Activated CD4-positive, alpha-beta T cell treated with anti-CD3 and anti-CD28 coated beads, Interleukin-10, Interleukin-2, amounts not matched to agents 100 ng/mL and 50 ng/mL, durations not matched to agents 16 hours and 8 hours (primary cell): ENCODE measurements around the gene ADRA1B.
"Not testable (repeated sequence)": the region's sequence is repeated elsewhere in the genome, so short reads cannot be mapped to it uniquely, and the experiment has no call there.

ENCODE experiments used
- DNase-seq: peaks from one replicate; pipeline ENCODE4 v3.0.0-alpha.2; 2020

The ADRA1B gene

DNA sequence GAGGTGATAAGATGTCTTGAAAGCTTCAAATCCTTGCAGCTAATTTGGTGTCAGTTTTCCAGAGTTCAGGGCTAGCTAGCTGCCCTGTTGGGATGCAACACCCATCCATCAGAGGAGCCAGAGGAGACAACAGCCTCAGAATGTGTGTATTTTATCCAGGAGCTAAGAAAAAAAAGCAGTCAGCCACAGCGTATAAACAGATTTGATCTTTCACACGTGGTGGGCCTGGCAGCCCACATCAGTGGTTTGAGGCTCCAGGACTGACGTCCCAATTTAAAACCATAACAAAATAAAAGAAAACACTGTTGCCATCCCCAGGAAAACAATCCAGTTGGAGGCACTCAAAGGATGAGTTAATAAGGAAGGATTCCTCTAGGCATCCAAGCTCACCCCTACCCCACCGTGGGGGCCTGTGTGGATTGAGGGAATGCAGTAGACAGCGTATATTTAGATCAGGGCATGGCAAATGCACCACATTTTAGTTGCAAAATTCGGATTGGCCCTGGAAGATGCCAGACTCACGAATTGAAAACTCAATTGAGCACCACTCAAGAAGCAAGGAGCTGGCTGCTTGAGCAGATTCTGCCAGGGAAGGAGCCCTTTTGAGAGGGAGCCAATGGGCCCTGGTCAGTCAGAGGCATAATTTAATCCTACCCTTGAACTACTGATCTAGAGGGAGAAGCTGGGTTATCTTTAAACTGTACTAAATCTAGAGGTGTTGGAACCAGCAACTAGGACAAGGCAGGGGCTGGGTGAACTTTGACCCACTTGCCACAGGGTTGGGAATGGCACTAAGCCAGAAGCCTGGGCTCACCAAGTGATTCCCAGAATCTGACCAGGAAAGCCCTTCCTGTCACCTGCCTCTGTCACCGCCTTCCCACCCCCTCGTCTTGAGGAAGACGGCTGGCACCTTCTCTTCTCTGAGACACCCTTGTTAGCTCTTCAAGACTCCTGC lies 17.5 kb downstream of the ADRA1B start:
- no peak for DNase-seq

DNA sequence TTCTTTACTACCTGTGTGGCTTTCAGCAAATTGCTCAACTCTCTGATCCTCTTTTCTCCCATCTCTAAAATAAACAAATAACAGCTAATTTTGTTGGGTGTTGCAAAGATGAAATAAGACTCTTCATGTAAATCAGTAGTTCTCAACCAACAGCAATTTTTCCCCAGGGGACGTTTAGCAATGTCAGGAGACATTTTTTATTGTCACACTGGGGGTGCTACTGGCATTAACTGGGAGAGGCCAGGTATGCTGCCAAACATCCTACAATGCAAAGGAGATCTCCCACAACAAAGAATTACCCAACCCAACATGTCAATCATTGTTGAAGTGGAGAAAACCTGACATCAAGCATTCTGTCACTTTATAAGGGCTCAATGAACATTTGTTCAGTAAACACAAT lies 19.7 kb downstream of the ADRA1B start:
- DNase-seq, result no peak

DNA sequence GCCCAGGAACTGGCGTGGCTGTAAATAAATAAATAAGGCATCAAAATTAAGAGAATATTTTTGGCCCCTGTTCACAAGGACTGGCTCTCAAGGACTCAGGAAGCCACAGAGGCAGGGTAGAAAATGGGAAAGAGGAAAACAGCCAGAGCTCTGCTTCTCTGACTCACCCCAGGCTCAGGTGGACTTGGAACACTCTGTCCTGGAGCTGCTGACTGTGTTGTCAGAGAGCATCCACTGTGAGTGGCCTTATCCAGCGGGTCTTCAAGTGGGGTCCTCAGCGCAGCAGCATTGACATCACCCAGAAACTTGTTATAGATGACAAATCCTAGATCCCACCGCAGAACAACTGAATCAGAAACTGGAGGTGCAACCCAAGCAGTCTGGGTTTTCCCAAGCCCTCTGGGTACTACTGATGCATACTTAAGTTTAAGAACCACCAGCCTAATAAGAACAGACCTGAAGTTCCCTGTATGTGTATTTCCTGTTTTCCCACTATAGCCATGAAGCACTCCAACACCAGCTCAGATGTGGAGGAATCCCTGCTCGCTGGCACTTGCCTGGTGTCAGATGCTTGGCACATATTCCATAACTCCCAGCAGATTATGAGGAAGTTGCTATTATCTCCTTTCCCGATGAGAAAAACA lies 20.5 kb downstream of the ADRA1B start:
- no peak for DNase-seq

DNA sequence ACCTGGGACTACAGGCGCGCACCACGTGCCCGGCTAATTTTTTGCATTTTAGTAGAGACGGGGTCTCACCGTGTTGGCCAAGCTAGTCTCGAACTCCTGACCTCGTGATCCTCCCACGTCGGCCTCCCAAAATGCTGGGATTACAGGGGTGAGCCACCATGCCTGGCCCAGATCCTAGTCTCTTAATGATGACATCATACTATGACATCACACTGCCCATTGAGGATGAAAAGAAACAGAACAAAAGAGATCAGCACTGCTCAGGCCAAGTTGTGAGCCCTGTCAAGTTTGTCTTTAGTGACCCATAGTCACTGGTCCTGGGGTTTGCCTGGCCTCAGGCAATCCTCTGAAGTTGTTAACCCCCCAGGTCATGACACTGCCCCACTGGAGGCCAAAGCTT lies 21.3 kb downstream of the ADRA1B start:
- DNase-seq, result no peak

DNA sequence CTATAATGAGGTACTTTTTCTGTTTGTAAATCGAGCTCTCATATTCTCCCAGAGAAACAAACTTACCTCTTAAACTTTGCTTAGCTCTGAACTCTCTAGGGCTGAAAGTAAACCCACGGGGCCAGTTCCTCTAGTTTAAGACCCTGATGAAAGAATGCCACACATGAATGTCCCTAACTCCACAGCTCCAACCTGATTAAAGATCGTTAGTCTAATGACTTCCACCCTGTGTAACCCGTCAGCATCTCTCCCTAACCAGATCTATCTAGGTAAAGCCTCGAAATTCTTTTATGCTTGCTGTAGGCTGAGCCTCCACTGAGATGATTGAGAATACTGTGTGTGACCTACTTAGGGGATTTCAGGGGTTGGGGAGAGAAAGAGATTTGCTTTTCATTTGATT lies 27.0 kb downstream of the ADRA1B start:
- DNase-seq, result no peak

DNA sequence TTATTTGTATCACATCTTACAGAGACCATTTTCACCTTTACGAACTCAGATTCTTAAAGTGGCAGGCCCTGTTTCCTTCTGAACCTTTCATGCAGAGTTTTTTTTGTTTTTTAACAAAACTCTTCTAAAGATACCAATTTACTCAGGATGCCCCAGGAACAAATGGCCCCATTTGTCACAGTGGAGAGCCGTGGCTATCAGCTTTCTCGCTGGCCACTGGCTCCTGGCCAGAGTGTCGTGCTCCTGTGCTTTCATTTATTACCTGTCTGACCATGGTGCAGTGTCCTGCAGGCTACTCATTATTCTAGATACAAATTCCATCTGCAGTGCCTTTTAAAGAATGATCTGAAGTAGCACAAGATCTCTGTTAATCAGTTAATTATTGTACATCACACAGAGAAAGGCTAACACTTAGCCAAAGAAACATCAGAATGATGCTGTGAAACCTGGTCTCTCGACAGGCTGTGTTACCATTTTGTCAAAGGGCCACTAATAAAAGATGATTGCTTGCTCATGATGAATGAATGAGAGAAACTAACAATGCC lies 27.8 kb downstream of the ADRA1B start:
- DNase-seq, result no peak

DNA sequence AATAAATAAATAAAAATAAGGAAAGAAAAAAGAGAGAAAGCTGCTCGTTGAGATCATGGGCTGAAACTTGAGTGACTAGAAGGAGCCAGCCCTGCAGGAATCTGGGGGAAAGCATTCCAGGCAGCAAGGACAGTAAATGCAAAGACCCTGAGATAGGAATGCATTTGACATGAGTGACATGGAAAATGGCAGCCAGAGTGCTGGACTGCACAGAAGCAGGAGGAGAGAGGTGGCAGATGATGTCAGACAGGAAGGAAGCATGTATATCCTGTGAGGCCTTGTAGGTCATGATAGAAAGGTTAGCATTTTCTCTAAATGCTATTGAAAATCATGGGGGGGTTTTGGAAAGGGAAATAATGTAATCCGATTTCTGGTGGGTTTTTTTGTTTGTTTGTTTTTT lies 29.1 kb downstream of the ADRA1B start:
- DNase-seq, result no peak

DNA sequence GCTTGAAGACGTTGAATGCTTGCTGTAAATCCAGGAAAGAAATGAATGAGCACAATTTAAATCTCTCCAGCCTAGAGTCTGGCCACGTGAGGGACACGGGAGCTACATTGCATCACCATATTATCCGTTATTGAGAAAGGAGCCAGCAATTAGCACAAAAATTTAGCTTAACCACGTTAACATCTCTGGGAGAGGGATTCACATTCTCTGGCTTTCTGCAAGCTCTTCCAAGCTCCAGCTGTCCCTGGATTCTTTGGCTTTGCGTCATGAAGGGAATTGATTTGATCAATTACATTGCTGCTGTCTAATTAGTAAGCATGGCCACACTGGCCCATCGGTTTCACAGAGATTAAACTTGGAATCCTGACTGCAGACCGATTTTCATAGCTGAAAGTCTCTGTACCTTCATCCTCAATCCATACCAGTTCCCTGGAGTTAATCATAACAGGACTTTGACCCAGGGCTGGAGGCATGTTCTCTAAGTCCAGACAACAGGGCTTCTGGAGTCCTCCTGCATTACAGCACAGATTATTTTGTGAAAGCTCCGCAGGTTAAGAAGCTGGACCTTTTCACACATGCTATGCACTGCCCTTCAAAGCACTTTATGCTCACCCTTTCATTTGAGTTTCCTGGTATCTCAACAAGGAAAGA lies 31.6 kb downstream of the ADRA1B start:
- DNase-seq, result no peak

DNA sequence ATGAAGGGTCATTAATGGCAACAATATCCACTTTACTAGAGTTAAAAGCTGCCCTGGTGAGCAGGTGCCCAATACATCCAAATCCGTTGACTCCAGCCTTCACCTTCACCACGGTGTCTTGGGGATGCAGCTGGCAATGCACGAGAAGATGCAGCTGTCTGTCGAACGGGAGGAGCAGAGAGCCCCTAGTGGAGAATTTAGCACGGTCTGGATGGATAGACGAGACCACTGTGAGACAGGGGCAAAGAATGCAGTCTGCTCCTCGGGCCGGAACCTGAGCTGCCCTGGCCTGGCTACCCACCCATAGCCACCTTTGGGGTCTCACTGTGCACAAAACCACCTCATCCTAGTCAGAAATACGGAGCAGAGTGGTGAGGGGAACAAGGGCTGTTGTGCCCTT lies 35.1 kb downstream of the ADRA1B start:
- DNase-seq, result no peak

DNA sequence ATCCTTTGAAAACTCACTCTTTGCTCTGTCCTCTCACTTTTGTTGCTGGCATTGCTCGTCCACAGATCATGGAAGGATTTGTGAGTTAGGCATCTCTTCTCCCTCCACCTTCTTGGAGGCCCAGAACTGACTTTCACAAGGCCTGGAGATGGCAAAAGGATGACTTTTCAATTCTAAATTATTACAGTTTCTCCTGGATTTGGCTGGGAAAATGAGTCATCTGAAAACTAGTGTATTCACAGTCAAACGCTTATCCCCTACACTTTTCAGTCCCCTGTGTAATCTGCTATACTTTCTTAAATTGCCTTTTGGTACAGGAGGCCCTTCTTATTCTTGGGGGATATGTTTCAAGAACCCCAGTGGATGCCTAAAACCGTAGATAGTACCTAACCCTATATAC lies 35.6 kb downstream of the ADRA1B start:
- no peak for DNase-seq

DNA sequence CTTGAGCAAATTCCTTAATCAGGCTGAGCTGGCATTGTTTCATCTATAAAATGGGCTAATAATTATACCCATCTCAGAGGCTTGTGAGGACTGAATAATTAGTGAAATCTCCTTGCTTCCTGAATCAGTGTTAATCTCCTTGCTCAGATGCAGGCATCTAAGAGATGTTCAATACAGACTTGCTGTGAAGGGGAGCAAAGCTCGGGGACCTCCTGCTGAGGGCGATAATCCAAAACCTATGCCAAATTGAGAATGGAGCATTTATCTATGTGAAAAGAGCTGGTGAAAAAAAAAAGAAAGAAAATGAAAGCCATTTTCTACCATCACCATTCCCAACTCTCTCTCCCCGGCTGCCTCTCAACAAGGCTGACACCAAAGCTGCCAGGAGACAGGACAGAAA lies 37.3 kb downstream of the ADRA1B start:
- no peak for DNase-seq

DNA sequence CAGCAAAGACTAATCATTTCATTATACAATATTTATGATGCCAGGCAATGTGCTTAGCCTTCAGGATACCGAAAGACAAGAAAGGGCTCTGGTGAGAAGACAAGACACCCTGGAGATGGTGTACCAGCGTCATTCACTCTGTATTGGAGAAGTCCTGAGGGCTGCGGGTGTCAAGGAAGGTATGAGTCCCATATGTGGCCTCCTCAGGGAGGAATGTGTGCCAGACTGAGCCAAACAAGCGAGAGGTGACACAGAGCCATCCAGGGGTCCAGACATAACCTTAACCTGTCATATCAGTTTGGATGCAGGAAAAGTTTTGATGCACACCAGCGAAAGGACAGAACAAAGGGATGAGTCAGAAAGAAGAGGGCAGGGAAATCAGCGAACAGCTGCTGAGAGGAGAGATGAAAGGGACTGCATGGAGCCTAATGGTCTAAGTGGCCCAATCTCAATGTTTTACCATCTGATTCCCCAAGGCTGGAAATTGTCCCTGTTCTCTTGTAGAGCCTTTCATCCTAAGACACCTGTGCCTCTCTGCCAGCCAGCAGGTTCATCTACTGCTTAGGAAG lies 38.9 kb downstream of the ADRA1B start:
- DNase-seq, result no peak

DNA sequence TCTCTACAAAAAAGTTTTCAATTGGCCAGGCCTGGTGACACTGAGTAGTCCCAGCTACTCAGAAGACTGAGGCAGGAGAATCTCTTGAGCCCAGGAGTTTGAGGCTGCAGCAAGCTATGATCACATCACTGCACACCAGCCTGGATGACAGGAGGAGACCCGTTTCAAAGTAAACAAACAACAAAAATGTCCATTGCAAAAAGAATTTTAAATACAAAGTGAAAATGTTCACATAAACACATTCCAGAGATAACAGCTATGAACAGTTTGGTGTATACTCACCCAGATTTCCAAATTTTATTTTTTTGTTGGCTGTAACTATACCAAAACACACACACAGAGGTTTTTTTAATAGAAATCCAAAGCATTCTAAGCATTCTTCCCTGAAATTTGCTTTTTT lies 39.8 kb downstream of the ADRA1B start:
- no peak for DNase-seq

DNA sequence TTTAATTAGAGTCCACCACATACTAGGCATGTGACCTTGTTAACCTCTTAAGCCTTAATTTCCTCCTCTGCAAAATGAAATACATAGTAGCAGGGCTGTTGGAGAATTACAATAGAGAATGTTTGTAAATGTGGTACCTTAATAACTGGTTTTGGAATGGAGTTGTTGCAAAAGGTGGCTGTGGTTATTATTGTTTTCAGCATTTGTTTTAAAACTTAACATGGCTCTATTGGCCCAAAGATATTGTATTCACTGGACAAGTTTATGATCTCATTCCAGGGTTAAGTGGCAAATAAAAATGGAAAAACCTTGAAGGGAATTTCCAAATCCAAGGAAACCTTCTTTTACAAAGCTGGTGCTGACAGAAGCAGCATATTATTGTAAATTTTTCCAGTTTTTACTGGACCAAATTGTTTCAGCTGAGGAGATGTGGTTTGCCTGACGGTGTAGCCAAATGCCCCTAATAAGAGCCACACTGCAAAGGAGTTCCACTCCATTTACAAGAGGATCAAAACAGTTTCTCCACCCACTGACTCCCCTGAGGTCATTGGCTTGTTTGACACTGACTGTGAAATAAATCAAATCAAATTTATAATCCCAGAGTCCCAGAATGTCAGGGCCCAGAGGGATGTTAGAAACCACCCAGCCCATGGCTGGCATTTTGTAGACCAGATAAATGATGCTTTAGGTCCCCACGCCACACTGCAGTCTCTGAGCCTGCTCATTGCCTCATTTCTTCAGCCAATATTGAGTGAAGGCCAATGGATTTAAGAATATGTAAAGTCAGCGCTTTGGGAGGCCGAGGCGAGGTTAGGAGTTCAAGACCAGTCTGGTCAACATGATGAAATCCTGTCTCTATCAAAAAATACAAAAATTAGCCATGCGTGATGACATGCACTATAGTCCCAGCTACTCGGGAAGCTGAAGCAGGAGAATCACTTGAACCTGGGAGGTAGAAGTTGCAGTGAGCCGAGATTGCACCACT lies 45.2 kb downstream of the ADRA1B start:
- DNase-seq, result no peak

DNA sequence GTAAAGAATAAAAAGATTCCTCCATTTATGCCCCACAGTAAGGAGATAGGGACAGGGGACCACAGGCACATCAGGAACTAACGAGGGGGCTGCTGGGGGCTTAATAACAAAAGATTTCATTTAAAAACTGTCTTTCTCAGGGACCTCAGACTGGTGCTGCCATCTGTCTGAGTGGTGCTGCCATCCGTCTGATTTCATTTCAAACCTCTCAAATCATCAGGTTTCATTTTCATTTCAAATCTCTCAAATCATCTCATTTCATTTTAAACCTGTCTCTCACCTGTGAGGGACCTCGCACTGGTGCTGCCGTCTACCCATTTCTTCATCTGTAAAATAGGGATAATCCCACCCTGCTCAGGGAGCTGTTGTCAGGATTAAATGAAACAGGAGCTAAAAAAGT lies 45.9 kb downstream of the ADRA1B start:
- DNase-seq, result no peak

DNA sequence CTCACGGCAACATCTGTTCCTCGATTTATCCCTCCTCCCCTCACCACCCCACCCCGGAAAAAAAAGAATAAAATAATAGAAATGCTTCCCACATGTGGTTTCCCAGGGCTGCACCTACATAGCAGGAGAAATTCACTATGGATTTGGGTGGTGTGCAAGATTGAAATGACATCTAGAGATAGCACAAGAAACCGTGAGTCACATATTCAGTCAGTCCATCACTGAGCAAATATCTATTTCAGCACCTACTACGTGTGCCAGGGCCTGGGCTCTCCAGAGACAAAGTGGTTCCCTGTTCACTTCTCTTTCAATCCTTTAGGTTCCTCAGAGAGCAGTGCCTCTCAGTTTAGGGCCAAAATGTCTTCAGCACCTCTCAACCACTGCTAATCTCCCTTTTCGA lies 47.7 kb downstream of the ADRA1B start:
- DNase-seq, result no peak

DNA sequence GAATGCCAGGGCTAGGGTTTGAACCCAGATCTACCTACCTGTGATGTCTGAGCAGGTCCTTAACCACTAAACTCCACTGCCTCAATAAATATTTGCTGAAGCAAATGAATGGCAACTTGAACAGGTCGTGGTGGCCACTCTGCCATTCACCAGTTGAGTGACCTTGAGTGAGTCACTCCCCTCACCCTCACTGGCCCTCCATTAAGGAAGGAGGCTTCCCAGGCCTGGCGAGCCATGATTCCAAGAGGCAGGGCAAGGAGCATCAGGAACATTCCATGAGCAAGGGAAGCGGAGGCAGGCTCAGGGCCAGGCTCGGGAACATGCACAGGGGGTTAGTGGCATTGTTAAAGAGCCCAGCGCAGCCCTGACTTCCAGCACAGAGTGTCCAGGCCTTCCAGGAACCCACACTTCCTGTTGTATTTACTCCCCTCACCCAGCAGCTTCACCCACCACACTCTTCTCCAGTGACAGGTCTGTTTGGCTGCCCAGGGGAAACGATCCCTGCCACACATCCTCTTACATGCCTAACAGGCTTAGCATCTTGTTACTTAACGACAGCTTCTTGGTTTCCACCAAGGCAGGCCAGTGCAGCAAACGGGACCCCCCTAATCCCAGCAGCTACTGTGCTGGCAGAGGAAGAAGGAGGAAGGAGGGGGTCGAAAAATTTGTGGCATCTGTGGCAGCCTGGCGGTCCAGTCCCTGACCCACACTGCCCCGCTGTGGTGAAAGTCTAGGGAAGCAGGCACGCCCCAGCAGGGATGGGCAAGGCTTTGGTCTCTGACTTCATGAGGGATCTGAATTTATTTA lies 49.0 kb downstream of the ADRA1B start:
- DNase-seq, result peak; percentile 28

DNA sequence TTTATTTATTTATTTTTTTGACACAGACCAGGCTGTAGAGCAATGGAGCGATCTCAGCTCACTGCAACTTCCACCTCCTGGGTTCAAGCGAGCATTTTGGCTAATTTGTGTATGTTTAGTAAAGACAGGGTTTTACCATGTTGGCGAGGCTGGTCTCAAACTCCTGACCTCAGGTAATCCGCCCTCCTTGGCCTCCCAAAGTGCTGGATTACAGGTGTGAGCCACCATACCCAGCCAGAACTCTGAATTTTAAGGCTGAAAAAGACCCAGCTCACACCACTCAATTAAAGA lies 49.5 kb downstream of the ADRA1B start:
- DNase-seq, result not testable (repeated sequence)

DNA sequence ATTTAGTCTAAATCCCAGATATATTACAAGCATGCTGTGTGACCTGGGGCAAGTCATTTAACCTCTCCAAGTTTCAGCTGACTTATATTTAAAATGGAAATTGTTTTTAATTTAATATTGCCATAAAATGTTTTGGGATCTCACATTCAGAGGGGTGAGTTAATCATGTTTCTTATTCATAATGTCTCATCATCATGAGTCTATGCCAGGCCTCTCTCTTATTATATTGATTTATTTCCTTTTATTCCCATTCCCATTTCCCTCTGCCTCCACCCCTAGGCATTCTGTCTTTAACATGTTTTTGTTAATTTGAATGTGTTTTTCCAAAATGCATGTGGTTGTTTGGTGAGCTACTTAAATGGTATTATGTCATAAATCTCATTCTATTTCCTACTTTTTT lies 53.7 kb downstream of the ADRA1B start:
- no peak for DNase-seq

DNA sequence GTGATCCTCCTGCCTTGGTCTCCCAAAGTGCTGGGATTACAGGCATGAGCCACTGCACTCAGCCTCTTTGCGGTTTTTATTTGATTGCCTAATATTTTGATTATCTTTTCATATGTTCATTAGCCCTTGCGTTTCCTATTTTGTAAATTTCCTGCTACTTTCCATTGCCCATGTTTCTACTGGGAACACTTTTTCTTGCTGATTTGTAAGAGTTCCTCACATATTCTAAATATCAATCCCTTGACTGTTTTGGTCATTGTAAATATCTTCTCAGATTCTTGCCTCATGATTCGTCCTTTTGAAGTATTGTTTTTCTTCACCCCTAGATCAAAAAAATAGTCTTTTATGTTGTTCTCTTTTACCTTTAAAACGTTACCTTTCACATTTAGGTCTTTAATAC lies 54.8 kb downstream of the ADRA1B start:
- no peak for DNase-seq

DNA sequence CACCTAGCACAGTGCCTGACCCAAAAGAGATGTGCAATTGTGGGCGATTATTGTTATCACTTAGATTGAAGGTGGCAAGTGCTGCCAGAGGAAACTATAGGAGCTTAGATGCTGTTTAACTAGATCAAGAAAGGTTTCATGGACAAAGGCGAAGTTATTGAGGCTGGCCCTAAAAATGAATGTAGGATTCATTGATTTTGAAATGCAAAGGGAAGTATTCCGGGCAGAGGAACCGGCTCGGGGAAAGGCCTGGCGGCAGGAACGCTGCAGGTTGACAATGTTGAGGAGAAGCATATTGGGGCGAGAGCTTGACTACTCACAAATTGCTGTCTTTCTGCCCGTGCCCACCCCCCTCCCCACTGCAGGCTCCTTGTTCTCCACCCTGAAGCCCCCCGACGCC lies 55.2 kb downstream of the ADRA1B start:
- no peak for DNase-seq
